ENCODE measurements around the gene C11orf91.

DNA sequence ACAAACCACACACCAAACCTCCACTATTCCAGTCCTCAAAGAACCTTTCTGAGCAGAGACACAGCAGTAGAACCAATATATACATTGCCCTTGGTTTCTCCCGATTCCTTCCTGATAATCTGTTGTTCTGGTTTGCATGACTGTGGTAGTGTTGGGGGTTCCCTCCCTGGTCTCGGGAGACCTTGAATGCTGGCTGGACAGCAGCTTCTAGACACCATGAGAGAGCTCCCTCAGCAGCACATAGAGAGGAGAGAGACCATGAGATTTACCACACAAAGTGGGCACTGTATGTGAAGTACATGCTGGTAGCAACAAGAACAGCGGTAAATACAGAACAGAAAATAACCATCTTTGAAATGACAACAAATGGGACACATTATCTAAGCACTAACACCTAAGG, 2.6 kb downstream of the C11orf91 start:
- TF ChIP-seq POLR2AphosphoS5 (IDR thresholded peaks at IDR 0.05; ENCODE audit: borderline replicate concordance, low read depth, low read length) (no peak), EZH2 (IDR thresholded peaks at IDR 0.05) (no peak)
